Measurements from ENCODE around the gene TMED8. TPM values are rescaled to one million over a fixed set of nuclear protein-coding genes. Genes with fewer than 3 reads are reported as not detected.

TMED8 gene
- total RNA-seq, 1 donor from 2014 or later: 31.3 TPM

DNA sequence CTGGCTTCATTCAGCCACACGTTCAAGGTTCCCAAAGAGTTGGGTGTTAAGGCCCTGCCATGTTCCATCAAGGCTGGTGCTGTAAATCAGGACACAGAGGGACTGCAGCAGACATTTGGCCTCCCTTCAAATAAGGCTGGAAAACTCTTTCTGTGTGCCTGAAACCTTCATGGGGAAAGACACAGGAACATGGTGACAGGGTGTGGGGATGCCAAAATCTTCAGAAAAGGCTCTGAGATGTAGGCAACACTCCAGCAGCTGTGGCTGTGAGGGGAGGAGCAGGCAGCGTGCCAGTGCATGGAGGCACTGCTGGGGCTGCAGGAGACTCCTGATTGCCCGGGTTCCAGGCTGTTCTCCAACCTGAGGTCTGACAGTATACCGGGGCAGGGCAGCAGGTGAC lies 71.2 kb downstream of the TMED8 start:
- H3K4me3 Mint-ChIP-seq: no peak overlapping the region
- TF ChIP-seq CTCF (IDR thresholded peaks at IDR 0.05): no peak
- H3K36me3 Mint-ChIP-seq (ENCODE audit: low read depth): peaks cover 22% of the 10 kb centered on the region
- ATAC-seq (ENCODE audit: low read depth) (no peak), DNase-seq (no peak)
- no peak overlapping the region for H3K27ac Mint-ChIP-seq
- intact Hi-C loops (cut with micrococcal nuclease): loop anchor here (10.0 kb wide), 1 partner anchor 1289 kb away; no protein-coding TSS in a partner anchor
- peaks cover 8% of the 10 kb centered on the region for H3K4me1 Mint-ChIP-seq
- no peaks in the 10 kb centered on the region for H3K9me3 Mint-ChIP-seq
- POLR2A ChIA-PET: no interaction called here
- H3K27me3 Mint-ChIP-seq: no peaks in the 10 kb centered on the region
- CTCF ChIA-PET: interaction anchor here (2.9 kb wide), 1 partner anchor 10 kb away, joined by 21 read pairs; no protein-coding TSS in a partner anchor

DNA sequence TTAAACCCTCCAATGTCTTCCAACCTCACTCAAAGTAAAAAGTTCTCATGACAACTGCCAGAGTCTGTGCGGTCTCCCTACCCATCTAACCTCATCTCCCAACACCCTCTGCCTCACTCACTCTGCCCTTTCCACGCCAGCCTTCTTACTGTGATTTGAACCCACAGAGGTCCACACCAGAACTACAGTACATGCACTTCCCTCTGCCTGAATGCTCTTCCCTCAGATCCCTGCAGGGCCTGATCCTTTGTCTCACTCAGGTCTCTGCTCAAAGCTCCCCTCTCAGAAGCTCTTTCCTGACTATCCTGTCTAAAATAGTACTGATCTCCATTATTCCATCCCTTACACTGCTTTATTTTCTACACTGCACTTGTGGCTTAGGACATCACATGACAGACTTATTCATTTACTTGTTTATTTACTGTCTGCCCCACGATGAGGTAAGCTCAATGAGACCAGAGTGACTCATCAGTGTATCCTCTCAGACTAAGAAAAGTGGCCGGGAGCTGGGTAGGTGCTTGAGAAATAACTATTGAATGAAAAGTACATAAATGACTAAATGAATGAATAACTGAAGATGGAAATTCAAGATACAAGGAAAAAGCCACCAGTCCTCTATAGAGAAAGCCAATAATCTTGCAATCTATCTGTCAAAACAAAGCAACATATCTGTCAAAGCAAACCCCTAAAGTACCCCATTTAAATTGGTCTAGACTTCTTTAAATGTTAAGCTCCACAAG lies 73.3 kb downstream of the TMED8 start:
- Mint-ChIP-seq H3K9me3 (no peaks in the 10 kb centered on the region), H3K36me3 (ENCODE audit: low read depth) (peaks cover 26% of the 10 kb centered on the region), H3K4me3 (no peak overlapping the region), H3K4me1 (no peaks in the 10 kb centered on the region), H3K27me3 (no peaks in the 10 kb centered on the region), H3K27ac (no peak overlapping the region)
- POLR2A ChIA-PET: no interaction called here
- CTCF ChIA-PET: interaction anchor here (1.7 to 2.9 kb wide), 2 partner anchors 12 to 249 kb away, joined by 6 to 21 read pairs; no protein-coding TSS in a partner anchor
- DNase-seq (no peak), ATAC-seq (ENCODE audit: low read depth) (no peak)
- TF ChIP-seq CTCF (IDR thresholded peaks at IDR 0.05): no peak
- intact Hi-C loops (cut with micrococcal nuclease): loop anchor here (5.0 to 10.0 kb wide), 3 partner anchors 161 to 1291 kb away; partner anchors contain the start of genes ALKBH1, SLIRP and ZDHHC22

GRCh38 chr14:77302926-77303325 lies 74.0 kb downstream of the TMED8 start:
- no peak for TF ChIP-seq CTCF (IDR thresholded peaks at IDR 0.05)
- CTCF ChIA-PET: interaction anchor here (1.7 to 2.9 kb wide), 2 partner anchors 13 to 249 kb away, joined by 6 to 21 read pairs; no protein-coding TSS in a partner anchor
- POLR2A ChIA-PET: no interaction called here
- no peak overlapping the region for H3K27ac Mint-ChIP-seq
- H3K27me3 Mint-ChIP-seq: no peaks in the 10 kb centered on the region
- ATAC-seq (ENCODE audit: low read depth) (no peak), DNase-seq (no peak)
- no peaks in the 10 kb centered on the region for H3K9me3 Mint-ChIP-seq
- no peaks in the 10 kb centered on the region for H3K4me1 Mint-ChIP-seq
- no peak overlapping the region for H3K4me3 Mint-ChIP-seq
- intact Hi-C loops (cut with micrococcal nuclease): loop anchor here (5.0 to 10.0 kb wide), 3 partner anchors 161 to 1292 kb away; partner anchors contain the start of genes ALKBH1, SLIRP and ZDHHC22
- peaks cover 32% of the 10 kb centered on the region for H3K36me3 Mint-ChIP-seq (ENCODE audit: low read depth)

- no peak overlapping the region for H3K4me3 Mint-ChIP-seq
- POLR2A ChIA-PET: interaction anchor here (0.6 kb wide), 1 partner anchor 182 kb away, joined by 3 read pairs; no protein-coding TSS in a partner anchor
- H3K9me3 Mint-ChIP-seq: no peaks in the 10 kb centered on the region
- TF ChIP-seq CTCF (IDR thresholded peaks at IDR 0.05): no peak
- H3K27ac Mint-ChIP-seq: no peak overlapping the region
- CTCF ChIA-PET: interaction anchor here (0.8 to 2.7 kb wide), 8 partner anchors 11 to 252 kb away, joined by 3 to 30 read pairs (median 5); no protein-coding TSS in a partner anchor
- intact Hi-C loops (cut with micrococcal nuclease): loop anchor here (1.0 to 10.0 kb wide), 6 partner anchors 15 to 1294 kb away; partner anchors contain the start of genes AHSA1, ALKBH1, SLIRP and ZDHHC22
- ATAC-seq (ENCODE audit: low read depth) (peak; percentile 74), DNase-seq (peak; percentile 32)
- H3K36me3 Mint-ChIP-seq (ENCODE audit: low read depth): peaks cover 46% of the 10 kb centered on the region
- H3K4me1 Mint-ChIP-seq: no peaks in the 10 kb centered on the region
- no peaks in the 10 kb centered on the region for H3K27me3 Mint-ChIP-seq
Measured at GRCh38 chr14:77301103-77301502, 75.8 kb downstream of the TMED8 start.

DNA sequence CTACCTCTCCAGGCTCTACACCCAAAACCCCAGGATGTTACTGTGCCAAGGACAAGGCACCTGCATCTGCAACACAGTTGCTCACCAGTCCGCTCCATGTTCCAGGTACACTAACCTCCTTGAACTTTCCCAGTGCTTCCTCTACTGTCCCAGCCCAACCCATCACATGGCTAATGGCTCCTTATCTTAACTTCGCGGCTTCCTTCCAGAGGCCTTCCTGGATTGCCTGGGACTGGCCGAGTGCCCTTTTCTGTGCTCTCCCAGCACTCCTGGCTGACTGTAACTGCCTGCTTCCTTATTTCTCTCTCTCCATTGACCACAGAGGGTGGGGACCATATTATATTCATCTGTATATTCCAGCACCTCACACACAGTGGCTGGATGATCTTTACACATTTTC lies 77.1 kb downstream of the TMED8 start:
- ATAC-seq (ENCODE audit: low read depth): no peak
- Mint-ChIP-seq H3K9me3 (no peaks in the 10 kb centered on the region), H3K36me3 (ENCODE audit: low read depth) (peaks cover 51% of the 10 kb centered on the region), H3K27ac (no peak overlapping the region), H3K27me3 (no peaks in the 10 kb centered on the region), H3K4me1 (no peaks in the 10 kb centered on the region), H3K4me3 (no peak overlapping the region)
- ChIA-PET POLR2A (no interaction called here), CTCF (interaction anchor here (1.7 kb wide), 1 partner anchor 13 kb away, joined by 7 read pairs; no protein-coding TSS in a partner anchor)
- no peak for TF ChIP-seq CTCF (IDR thresholded peaks at IDR 0.05)
- DNase-seq: no peak
- intact Hi-C loops (cut with micrococcal nuclease): loop anchor here (5.0 to 10.0 kb wide), 3 partner anchors 157 to 1295 kb away; partner anchors contain the start of genes ALKBH1, SLIRP and ZDHHC22
